GM12878 (cell line): ENCODE measurements around the gene GAPT. TPM values are rescaled to one million over a fixed set of nuclear protein-coding genes. Genes with fewer than 3 reads are reported as not detected.

Source experiments
- ATAC-seq: fragments of 200-7000 bp; cut with Tn5 transposase; 3 replicates; pipeline ENCODE4 v1.9.1; 2020; ENCODE audit warnings: mild to moderate bottlenecking, moderate library complexity
- BruUV-seq: library from RNA; stranded (reverse); fragments of 400-500 nt; replicated peaks from 2 replicates; lab custom pipeline; 2021; lab: Mats Ljungman, UMichigan
- CTCF ChIA-PET: fragments of 300-600 bp; sonication (Branson Sonifier 250); formaldehyde crosslinking; extraction: SDS; loops from one replicate; lab custom pipeline; 2021; ENCODE audit warnings: inconsistent platforms; lab: Yijun Ruan, JAX
- POLR2A ChIA-PET: fragments of 350-600 bp; formaldehyde crosslinking; extraction: SDS; loops from one replicate; lab custom pipeline; 2021; ENCODE audit warnings: inconsistent platforms; lab: Charles Lee
- RAD21 ChIA-PET: fragments of 300-600 bp; sonication (Branson Sonifier 250); formaldehyde crosslinking; loops from one replicate; lab custom pipeline; 2023; ENCODE audit warnings: antibody characterized with exemption; ENCODE audit not compliant: unreplicated experiment; lab: Charles Lee
- SMC1A ChIA-PET: fragments of 300-600 bp; sonication (Branson Sonifier 250); formaldehyde crosslinking; loops from one replicate; lab custom pipeline; 2023; ENCODE audit not compliant: unreplicated experiment, uncharacterized antibody; lab: Charles Lee
- DNase-seq: peaks from one replicate; pipeline ENCODE4 v3.0.0-alpha.2; 2011; ENCODE audit warnings: low read depth, low spot score
- FAIRE-seq: peaks from 3 replicates; lab custom pipeline; 2011; peaks lifted over from hg19 to GRCh38; lab: Jason Lieb, UNC
- H2AFZ ChIP-seq: 2 replicates; pipeline ENCODE4 v1.6.0; 2011; ENCODE audit warnings: low read depth, low read length, control low read depth; ENCODE audit not compliant: control insufficient read depth
- H3K27ac ChIP-seq: 2 replicates; pipeline ENCODE4 v1.5.1; 2011; ENCODE audit warnings: control low read depth; ENCODE audit not compliant: control insufficient read depth, insufficient read depth
- H3K27me3 ChIP-seq, 2 experiments: replicated peaks in 1 of 2; 2 replicates each; pipeline versions ENCODE4 v1.6.0 to v1.6.1; 2011; ENCODE audit warnings: low read length in 1 of 2; ENCODE audit not compliant: control insufficient read depth in 2 of 2, insufficient read depth in 2 of 2
- H3K36me3 ChIP-seq, 2 experiments: 2 replicates each; pipeline ENCODE4 v1.5.1; 2011; ENCODE audit warnings: low read length in 1 of 2; ENCODE audit not compliant: control insufficient read depth in 2 of 2, insufficient read depth in 2 of 2
- H3K4me1 ChIP-seq: 2 replicates; pipeline ENCODE4 v1.6.1; 2011; ENCODE audit warnings: mild to moderate bottlenecking, low read length, moderate library complexity, mixed read lengths; ENCODE audit not compliant: control insufficient read depth, insufficient read depth
- H3K4me2 ChIP-seq: 2 replicates; pipeline ENCODE4 v1.6.0; 2011; ENCODE audit warnings: control low read depth; ENCODE audit not compliant: control insufficient read depth, insufficient read depth
- H3K4me3 ChIP-seq: fragments of 200-600 bp; sonication (generic); 2 replicates; pipeline ENCODE4 v1.5.1; 2016
- H3K79me2 ChIP-seq: 2 replicates; pipeline ENCODE4 v1.6.0; 2011; ENCODE audit warnings: low read length; ENCODE audit not compliant: control insufficient read depth, insufficient read depth
- H3K9ac ChIP-seq: 2 replicates; pipeline ENCODE4 v1.8.0; 2011; ENCODE audit warnings: low read length, control low read depth, mixed read lengths; ENCODE audit not compliant: control insufficient read depth, insufficient read depth
- H3K9me3 ChIP-seq: replicated peaks from 3 replicates; pipeline ENCODE4 v1.5.1; 2011; ENCODE audit warnings: mild to moderate bottlenecking, low read length; ENCODE audit not compliant: control insufficient read depth, insufficient read depth
- H4K20me1 ChIP-seq: 2 replicates; pipeline ENCODE4 v1.6.0; 2011; ENCODE audit not compliant: control insufficient read depth, insufficient read depth
- IRF4 ChIP-seq: IDR thresholded peaks from 2 replicates; pipeline ENCODE4 v1.6.1; 2011; ENCODE audit warnings: low read depth, low read length
- LARP7 ChIP-seq: fragments of 450-650 bp; IDR thresholded peaks from 2 replicates; pipeline ENCODE4 v1.6.1; 2017; ENCODE audit warnings: mild to moderate bottlenecking
- MAX ChIP-seq: IDR thresholded peaks from 2 replicates; pipeline ENCODE4 v1.6.1; 2012; ENCODE audit warnings: low read depth, low read length, improper control_type of control experiment
- MLLT1 ChIP-seq: fragments of 450-650 bp; IDR thresholded peaks from 2 replicates; pipeline ENCODE4 v1.6.1; 2016; ENCODE audit warnings: mild to moderate bottlenecking
- NFXL1 ChIP-seq: fragments of 450-650 bp; IDR thresholded peaks from 2 replicates; pipeline ENCODE4 v1.6.1; 2017; ENCODE audit warnings: antibody characterized with exemption, mild to moderate bottlenecking, borderline replicate concordance
- RCOR1 ChIP-seq: conservative IDR thresholded peaks from 2 replicates; pipeline ENCODE4 v1.6.1; 2012; ENCODE audit warnings: low read depth, low read length, improper control_type of control experiment
- RELA ChIP-seq: fragments of 450-650 bp; IDR thresholded peaks from 2 replicates; pipeline ENCODE4 v1.8.0; 2014; ENCODE audit warnings: borderline replicate concordance; ENCODE audit not compliant: partially characterized antibody
- SMC3 ChIP-seq: IDR thresholded peaks from 2 replicates; pipeline ENCODE4 v1.6.1; 2011; ENCODE audit warnings: low read length, improper control_type of control experiment, borderline replicate concordance
- SPI1 ChIP-seq: IDR thresholded peaks from 2 replicates; pipeline ENCODE4 v1.6.1; 2011; ENCODE audit warnings: low read depth, mild to moderate bottlenecking, low read length, moderate library complexity, borderline replicate concordance; ENCODE audit not compliant: insufficient read depth
- TCF7 ChIP-seq: IDR thresholded peaks from 2 replicates; pipeline ENCODE4 v1.6.1; 2014; ENCODE audit warnings: antibody characterized with exemption, borderline replicate concordance
- ZBED1 ChIP-seq: IDR thresholded peaks from 2 replicates; pipeline ENCODE4 v1.6.1; 2016; ENCODE audit warnings: borderline replicate concordance
- ZNF687 ChIP-seq: fragments of 450-650 bp; IDR thresholded peaks from 2 replicates; pipeline ENCODE4 v1.6.1; 2017; ENCODE audit warnings: mild to moderate bottlenecking, moderate library complexity
- WGBS: methylation state at CpG from one replicate; pipeline ENCODE4 v1.1.6; 2016; ENCODE audit warnings: low lambda C conversion rate; ENCODE audit not compliant: insufficient replicate concordance, insufficient coverage; ENCODE audit errors: missing lambda C conversion rate; 5-methylcytosine and 5-hydroxymethylcytosine counted together
- in situ Hi-C: fragments of 300-500 bp; cut with MboI; formaldehyde crosslinking; loops from 9 replicates; pipeline ENCODE4 v1.14.3; 2018; ENCODE audit warnings: mixed read lengths
- intact Hi-C: fragments of 100-400 bp; cut with micrococcal nuclease; formaldehyde crosslinking; loops from one replicate; pipeline ENCODE4 v1.14.2; 2022; ENCODE audit not compliant: unreplicated experiment
- polyA plus RNA-seq, 11 experiments: library from polyadenylated mRNA; depleted of rRNA in 4 of 11; unstranded in 6 of 11; stranded (reverse) in 5 of 11; fragments of >200 nt; fragmentation: Nextera tagmentation in 4 of 11; fragmentation: Illumina TruSeq in 1 of 11; extraction: Ambion mirVana in 4 of 11; extraction: Trizol in 1 of 11; gene quantifications; 1 replicate in 1 of 11; 2 replicates in 10 of 11; pipeline versions ENCODE4 v1.2.1 to v1.2.3, GENCODE V29; 2011 to 2016; ENCODE audit warnings: inconsistent platforms in 2 of 11, missing spikeins in 2 of 11, low read depth in 1 of 11
- total RNA-seq, 4 experiments: library from RNA; depleted of rRNA in 3 of 4; stranded (reverse); fragments of >200 nt in 3 of 4; fragmentation: Illumina TruSeq in 1 of 4; extraction: Trizol in 1 of 4; gene quantifications; 2 replicates each; pipeline versions ENCODE4 v1.2.1 to v1.2.3, GENCODE V29; 2013 to 2021

Gene GAPT
- total and polyA plus RNA-seq, 10 of the 15 experiments (the other 5 are each of a cell fraction or from before 2014, with no cell fraction given): 0.15 to 0.96 (median 0.57) TPM; not detected in 2

GRCh38 chr5:58504766-58505165 lies 13.5 kb downstream of the GAPT start:
- FAIRE-seq (no peak), DNase-seq (no peak), ATAC-seq (no peak)
- TF ChIP-seq MLLT1 (no peak), ZBED1 (no peak), RCOR1 (no peak), SPI1 (no peak), IRF4 (no peak)
- Histone ChIP-seq H3K79me2 (no peaks in the 10 kb centered on the region), H2AFZ (no peak overlapping the region), H3K9ac (no peak overlapping the region), H3K36me3 (no peaks in the 10 kb centered on the region), H3K4me2 (no peak overlapping the region), H3K9me3 (no peaks in the 10 kb centered on the region), H3K4me3 (no peak overlapping the region), H3K4me1 (peaks cover 5% of the 10 kb centered on the region), H3K27ac (no peak overlapping the region), H4K20me1 (no peaks in the 10 kb centered on the region), H3K27me3 (no peaks in the 10 kb centered on the region)
- ChIA-PET SMC1A (interaction anchor here (1.0 to 2.8 kb wide), 3 partner anchors 8 to 13 kb away, joined by 3 to 10 read pairs (median 6); partner anchors contain the start of gene GAPT), CTCF (no interaction called here), RAD21 (no interaction called here), POLR2A (no interaction called here)
- WGBS: 49% methylated on average over 3 of the region's 3 CpGs
- in situ Hi-C loops (loop anchor here (10.0 kb wide), 1 partner anchor 340 kb away; no protein-coding TSS in a partner anchor), intact Hi-C loops (no loop called here)
- BruUV-seq: no TSS peak

- BruUV-seq: no TSS peak
- ChIA-PET CTCF (interaction anchor here (1.1 kb wide), 1 partner anchor 44 kb away, joined by 3 read pairs; no protein-coding TSS in a partner anchor), RAD21 (interaction anchor here (0.6 kb wide), 1 partner anchor 304 kb away, joined by 3 read pairs; no protein-coding TSS in a partner anchor), POLR2A (no interaction called here), SMC1A (interaction anchor here (1.0 to 2.8 kb wide), 3 partner anchors 9 to 13 kb away, joined by 3 to 10 read pairs (median 6); partner anchors contain the start of gene GAPT)
- Histone ChIP-seq H3K27me3 (no peaks in the 10 kb centered on the region), H3K27ac (no peak overlapping the region), H3K79me2 (no peaks in the 10 kb centered on the region), H3K4me2 (no peak overlapping the region), H3K9ac (no peak overlapping the region), H4K20me1 (no peaks in the 10 kb centered on the region), H2AFZ (no peak overlapping the region), H3K36me3 (no peaks in the 10 kb centered on the region), H3K9me3 (no peaks in the 10 kb centered on the region), H3K4me3 (no peak overlapping the region), H3K4me1 (peaks cover 5% of the 10 kb centered on the region)
- ATAC-seq: no peak
- in situ Hi-C loops (loop anchor here (10.0 kb wide), 1 partner anchor 339 kb away; no protein-coding TSS in a partner anchor), intact Hi-C loops (no loop called here)
- WGBS: 39% methylated on average over 3 of the region's 3 CpGs
- DNase-seq: no peak
- FAIRE-seq: no peak
- TF ChIP-seq NFXL1 (no peak), SMC3 (no peak), MAX (no peak), RELA (no peak), TCF7 (no peak), LARP7 (no peak), ZNF687 (no peak)
Measured at GRCh38 chr5:58505502-58505901, 14.3 kb downstream of the GAPT start.
